NB4 (cell line): Measurements from ENCODE around the gene CCSER1.

Source experiments
- DNase-seq: peaks from one replicate; pipeline ENCODE4 v3.0.0; 2010; ENCODE audit warnings: low read depth
- H3K4me3 ChIP-seq: one replicate; pipeline ENCODE4 v1.5.1; 2011; ENCODE audit warnings: mild to moderate bottlenecking, low read depth, low read length, moderate library complexity
- CTCF ChIP-seq: IDR thresholded peaks from one replicate; pipeline ENCODE4 v1.5.1; 2012; ENCODE audit warnings: low read depth, low read length
- MAX ChIP-seq: IDR thresholded peaks from 2 replicates; pipeline ENCODE4 v1.6.1; 2011; ENCODE audit warnings: low read depth, low read length
- MYC ChIP-seq: IDR thresholded peaks from 2 replicates; pipeline ENCODE4 v1.6.1; 2011; ENCODE audit warnings: low read depth, low read length
- POLR2A ChIP-seq: IDR thresholded peaks from 2 replicates; pipeline ENCODE4 v1.6.1; 2011; ENCODE audit warnings: mild to moderate bottlenecking; ENCODE audit not compliant: insufficient read length; ENCODE audit errors: extremely low read depth

CCSER1 gene

GRCh38 chr4:91630054-91630453, 1502.9 kb downstream of the CCSER1 start:
- H3K4me3 ChIP-seq, result no peak overlapping the region
- TF ChIP-seq MYC, result no peak
- no peak for TF ChIP-seq CTCF
- TF ChIP-seq MAX, result no peak
- TF ChIP-seq POLR2A, result no peak
- no peak for DNase-seq

GRCh38 chr4:91630764-91631163, 1503.6 kb downstream of the CCSER1 start:
- no peak overlapping the region for H3K4me3 ChIP-seq
- DNase-seq, result no peak
- TF ChIP-seq POLR2A (no peak), MAX (no peak), CTCF (no peak), MYC (no peak)

GRCh38 chr4:91631335-91631734, 1504.1 kb downstream of the CCSER1 start:
- DNase-seq, result no peak
- no peak overlapping the region for H3K4me3 ChIP-seq
- TF ChIP-seq MAX (no peak), MYC (no peak), POLR2A (no peak), CTCF (no peak)

GRCh38 chr4:91636083-91636482, 1508.9 kb downstream of the CCSER1 start:
- no peak for DNase-seq
- H3K4me3 ChIP-seq, result no peak overlapping the region
- TF ChIP-seq MYC, result no peak
- TF ChIP-seq POLR2A, result no peak
- TF ChIP-seq CTCF, result no peak
- TF ChIP-seq MAX, result no peak
